Stimulated activated CD4-positive, alpha-beta T cell treated with anti-CD3 and anti-CD28 coated beads, Interleukin-4, amount 100 ng/mL, for 4 hours (primary cell): ENCODE measurements around the gene CYP2D6.

ENCODE experiments used
- DNase-seq, 2 experiments: peaks; one replicate each; pipeline ENCODE4 v3.0.0-alpha.2; 2020

Gene CYP2D6

DNA sequence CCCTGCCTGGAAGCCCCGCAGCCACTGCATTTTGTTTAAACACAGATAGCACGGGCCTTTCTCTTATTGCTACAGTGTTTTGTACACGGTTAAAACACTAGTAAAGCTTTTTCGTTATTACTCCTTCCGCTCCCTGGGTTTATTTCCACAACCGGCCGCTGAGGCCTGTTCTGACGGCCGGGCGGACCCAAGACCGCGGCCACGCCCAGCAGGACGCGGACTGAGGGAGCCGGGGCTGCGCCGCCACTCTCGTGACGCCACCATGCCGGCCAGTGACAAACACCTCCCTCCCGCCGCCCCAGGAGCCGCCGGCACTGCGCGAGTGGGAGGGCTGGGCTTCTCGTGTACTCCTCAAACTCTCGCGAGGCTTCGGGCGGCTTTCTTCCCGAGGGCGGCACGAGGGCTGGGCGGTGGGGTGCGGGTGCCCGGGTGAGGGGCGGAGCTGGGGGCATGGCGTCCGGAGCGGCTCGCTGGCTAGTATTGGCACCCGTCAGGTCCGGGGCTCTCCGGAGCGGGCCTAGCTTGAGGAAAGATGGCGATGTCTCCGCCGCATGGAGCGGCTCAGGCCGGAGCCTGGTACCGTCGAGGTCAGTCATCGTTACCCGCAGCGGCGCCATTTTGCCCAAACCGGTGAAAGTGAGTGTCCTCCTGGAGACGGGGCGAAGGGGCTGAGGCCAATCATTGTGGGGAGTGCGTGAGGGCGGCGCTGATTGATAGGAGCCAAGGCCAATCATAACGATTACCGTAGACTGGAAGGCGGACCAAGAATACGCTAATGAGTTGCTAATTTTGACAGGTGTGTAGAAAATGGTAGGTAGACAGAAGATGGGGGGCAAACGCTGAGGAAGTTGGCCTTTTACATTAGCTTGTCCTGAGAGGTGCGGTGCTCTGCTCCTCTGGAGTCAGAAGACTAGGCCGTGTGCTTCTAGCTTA, 51.0 kb downstream of the CYP2D6 start, which contains the start of gene SMDT1:
SMDT1 (plus strand) TSS at position 382 of the 933 bp plus-strand sequence; CDS start at position 451, 69 bp downstream.
- peak; percentile 97 for DNase-seq

DNA sequence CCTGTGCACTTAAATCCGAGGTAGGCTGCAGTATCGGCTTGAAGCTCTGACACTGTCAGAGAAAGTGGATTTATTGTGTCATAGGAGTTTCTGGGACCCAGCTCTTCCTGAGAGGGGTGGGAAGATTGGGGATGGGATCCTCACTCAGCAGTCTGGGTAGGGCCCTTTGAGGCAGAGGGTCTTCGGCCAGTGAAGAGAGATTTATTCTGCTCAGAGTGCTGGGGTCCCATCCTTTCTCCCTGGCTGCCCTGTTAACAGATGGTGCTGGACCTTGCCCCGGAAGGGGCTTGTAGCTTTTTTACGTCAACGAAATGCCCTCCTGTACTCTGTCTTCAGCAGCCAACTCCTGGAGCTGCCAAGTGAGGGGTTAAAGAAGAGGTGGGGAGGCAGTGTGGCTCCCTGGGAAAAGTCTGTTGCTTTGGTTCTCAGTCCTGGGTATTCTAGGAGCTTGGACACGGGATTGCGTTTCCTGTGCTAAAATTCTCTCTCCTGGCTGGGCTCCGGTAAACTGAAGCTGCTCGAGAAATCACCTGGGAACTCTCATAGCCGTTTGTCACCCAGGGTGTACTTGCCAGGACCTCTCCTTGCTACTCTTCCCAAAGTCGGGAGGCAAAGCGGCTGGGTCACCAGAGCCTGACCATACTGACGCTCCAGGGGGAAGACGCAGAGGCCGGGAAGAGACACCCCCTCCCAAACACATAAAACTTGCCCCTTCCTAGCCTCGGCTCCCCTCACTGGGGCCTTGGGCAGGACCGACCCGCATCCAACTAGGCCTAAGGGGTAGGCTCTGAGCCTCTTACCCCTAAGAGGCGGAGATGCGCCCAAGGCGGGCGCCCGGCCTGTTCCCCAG, 51.9 kb downstream of the CYP2D6 start:
- no peak for DNase-seq

DNA sequence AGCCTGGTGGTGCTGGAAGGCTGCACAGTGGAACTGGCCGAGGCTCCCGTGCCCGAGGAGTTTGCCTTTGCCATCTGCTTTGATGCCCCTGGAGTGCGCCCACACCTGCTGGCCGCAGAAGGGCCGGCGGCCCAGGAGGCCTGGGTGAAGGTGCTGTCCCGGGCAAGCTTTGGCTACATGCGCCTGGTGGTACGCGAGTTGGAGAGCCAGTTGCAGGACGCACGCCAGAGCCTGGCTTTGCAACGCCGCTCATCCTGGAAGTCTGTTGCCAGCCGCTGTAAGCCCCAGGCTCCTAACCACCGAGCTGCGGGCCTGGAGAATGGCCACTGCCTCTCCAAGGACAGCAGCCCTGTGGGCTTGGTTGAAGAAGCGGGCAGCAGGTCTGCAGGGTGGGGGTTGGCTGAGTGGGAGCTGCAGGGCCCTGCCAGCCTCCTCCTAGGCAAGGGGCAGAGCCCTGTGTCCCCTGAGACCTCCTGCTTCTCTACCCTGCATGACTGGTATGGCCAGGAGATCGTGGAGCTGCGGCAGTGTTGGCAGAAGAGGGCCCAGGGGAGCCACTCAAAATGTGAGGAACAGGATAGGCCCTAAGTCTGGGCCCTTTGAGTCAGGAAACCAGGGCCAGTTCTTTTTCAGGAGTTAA, 53.0 kb downstream of the CYP2D6 start:
- DNase-seq, result no peak

DNA sequence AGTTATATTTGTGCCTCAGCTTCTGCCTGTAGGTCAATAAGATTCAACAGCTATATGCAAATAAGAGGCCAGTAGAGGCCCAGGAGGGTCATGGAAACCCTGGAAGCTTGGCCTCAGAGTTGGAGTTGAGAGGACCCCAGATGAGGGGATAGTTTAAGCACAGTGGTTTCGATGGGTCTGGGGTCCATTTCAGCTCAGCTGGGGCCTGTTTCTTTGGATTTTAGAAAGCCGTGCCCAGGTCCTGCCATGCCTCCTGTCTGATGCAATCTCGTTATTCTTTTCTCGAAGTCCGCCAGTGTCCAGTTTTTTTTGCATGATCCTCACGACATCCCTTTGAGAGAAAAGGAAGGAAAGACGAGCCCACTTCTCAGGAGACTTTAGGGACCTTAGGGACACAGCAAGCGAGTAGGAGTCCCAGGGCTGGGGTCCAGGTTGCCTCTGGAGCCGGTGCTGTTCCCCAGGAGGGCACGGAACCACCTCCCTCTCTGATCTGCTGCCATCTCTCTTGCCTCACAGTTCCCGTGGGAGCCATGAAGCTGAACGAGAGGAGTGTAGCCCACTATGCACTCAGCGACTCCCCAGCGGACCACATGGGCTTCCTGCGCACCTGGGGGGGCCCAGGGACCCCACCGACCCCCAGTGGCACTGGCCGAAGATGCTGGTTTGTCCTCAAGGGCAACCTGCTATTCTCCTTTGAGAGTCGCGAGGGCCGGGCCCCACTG, 53.7 kb downstream of the CYP2D6 start:
- no peak for DNase-seq
